ENCODE results near the gene PKNOX2.

The PKNOX2 gene

GRCh38 chr11:125333354-125334073 lies 169.0 kb downstream of the PKNOX2 start:
- TF ChIP-seq FOXP2 (optimal IDR thresholded peaks at IDR 0.05; ENCODE audit: borderline replicate concordance, extremely low read depth, extremely low read length, insufficient read depth) (no peak), SIN3A (IDR thresholded peaks at IDR 0.05; ENCODE audit: borderline replicate concordance, insufficient read depth, low read length) (no peak)

DNA sequence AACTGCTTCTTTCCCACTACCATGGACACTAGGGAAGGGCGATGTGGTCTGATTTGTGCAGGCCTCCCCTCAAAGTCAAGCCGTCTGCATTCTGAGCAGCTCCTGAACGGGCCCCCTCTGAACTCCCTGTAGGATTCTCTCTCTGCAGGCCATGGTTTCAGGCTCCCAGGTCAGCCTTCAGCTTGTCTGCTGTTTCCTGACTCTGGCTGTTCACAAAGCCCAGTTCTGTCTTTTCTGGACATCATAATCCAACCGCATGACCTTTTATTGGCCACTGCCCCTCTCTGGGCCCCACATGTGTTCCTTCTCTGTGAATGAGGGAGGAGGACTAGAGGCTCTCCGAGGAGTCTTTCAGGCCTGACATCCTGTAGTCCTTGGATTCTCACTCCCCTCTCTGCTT lies 170.6 kb downstream of the PKNOX2 start:
- TF ChIP-seq TAF1 (IDR thresholded peaks at IDR 0.05; ENCODE audit: borderline replicate concordance, insufficient read depth, low read length) (no peak), SIN3A (IDR thresholded peaks at IDR 0.05; ENCODE audit: borderline replicate concordance, insufficient read depth, low read length) (no peak), POLR2AphosphoS5 (IDR thresholded peaks at IDR 0.05; ENCODE audit: low read depth, low read length) (no peak), FOXP2 (optimal IDR thresholded peaks at IDR 0.05; ENCODE audit: borderline replicate concordance, extremely low read depth, extremely low read length, insufficient read depth) (no peak)
- TF ChIP-seq, protein P1, sequence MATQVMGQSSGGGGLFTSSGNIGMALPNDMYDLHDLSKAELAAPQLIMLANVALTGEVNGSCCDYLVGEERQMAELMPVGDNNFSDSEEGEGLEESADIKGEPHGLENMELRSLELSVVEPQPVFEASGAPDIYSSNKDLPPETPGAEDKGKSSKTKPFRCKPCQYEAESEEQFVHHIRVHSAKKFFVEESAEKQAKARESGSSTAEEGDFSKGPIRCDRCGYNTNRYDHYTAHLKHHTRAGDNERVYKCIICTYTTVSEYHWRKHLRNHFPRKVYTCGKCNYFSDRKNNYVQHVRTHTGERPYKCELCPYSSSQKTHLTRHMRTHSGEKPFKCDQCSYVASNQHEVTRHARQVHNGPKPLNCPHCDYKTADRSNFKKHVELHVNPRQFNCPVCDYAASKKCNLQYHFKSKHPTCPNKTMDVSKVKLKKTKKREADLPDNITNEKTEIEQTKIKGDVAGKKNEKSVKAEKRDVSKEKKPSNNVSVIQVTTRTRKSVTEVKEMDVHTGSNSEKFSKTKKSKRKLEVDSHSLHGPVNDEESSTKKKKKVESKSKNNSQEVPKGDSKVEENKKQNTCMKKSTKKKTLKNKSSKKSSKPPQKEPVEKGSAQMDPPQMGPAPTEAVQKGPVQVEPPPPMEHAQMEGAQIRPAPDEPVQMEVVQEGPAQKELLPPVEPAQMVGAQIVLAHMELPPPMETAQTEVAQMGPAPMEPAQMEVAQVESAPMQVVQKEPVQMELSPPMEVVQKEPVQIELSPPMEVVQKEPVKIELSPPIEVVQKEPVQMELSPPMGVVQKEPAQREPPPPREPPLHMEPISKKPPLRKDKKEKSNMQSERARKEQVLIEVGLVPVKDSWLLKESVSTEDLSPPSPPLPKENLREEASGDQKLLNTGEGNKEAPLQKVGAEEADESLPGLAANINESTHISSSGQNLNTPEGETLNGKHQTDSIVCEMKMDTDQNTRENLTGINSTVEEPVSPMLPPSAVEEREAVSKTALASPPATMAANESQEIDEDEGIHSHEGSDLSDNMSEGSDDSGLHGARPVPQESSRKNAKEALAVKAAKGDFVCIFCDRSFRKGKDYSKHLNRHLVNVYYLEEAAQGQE (IDR thresholded peaks at IDR 0.05; ENCODE audit: insufficient read depth in 1 of 2, low read depth in 2 of 2, low read length in 2 of 2) = no peak

- TF ChIP-seq SIN3A (IDR thresholded peaks at IDR 0.05; ENCODE audit: borderline replicate concordance, insufficient read depth, low read length) (peak; percentile 42; the same call in 1 of the 2 replicates), FOXP2 (optimal IDR thresholded peaks at IDR 0.05; ENCODE audit: borderline replicate concordance, extremely low read depth, extremely low read length, insufficient read depth) (no peak)
- TF ChIP-seq, protein P1 (IDR thresholded peaks at IDR 0.05; ENCODE audit: insufficient read depth in 1 of 2, low read depth in 2 of 2, low read length in 2 of 2) = peak; percentile 77 to 85
Measured at GRCh38 chr11:125337836-125338834, 173.6 kb downstream of the PKNOX2 start.

DNA sequence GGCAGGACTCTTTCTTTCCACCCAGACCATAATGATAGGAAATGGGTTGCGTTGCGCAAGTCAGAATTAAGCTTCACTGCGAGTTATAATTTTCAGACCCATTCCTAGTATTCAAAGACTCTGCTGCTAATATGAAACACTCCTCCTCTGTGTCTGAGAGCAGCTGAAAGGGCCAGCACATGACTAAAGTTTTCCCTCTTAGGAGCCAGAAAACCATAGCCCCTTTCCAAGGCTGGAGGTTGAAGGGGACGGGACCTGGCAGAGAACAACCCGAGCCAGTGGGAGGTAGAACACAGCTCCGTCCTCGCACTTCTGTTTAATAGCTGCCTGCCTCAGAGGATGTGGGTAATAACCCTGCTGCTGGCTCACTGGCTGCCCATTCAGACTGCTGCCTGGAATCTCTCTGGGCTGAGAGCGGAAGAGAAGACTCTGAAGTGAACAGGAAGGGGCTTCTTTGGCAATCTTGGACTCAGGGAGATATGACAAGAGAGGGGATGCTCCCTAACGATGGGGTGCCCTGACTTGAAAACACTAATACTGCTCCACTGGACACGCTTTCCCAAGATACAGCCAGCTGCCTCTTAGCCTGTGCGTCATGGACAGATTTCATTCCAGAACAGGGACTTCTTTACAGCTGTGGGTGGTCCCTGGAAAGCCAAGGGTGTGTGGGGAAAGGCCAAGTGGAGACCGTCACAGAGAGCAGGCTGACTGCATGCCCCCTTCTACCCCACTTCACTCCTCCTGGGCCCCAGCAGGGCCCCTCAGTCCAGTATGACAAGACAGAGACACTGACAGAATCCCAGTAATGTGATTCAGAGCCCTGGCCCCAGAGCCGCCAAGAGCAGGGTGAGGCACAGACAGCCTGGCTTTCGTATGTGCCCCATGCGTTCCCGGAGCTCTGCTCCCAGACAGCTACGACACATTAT lies 174.6 kb downstream of the PKNOX2 start:
- TF ChIP-seq POLR2AphosphoS5 (IDR thresholded peaks at IDR 0.05; ENCODE audit: low read depth, low read length) (no peak), SIN3A (IDR thresholded peaks at IDR 0.05; ENCODE audit: borderline replicate concordance, insufficient read depth, low read length) (no peak), TAF1 (IDR thresholded peaks at IDR 0.05; ENCODE audit: borderline replicate concordance, insufficient read depth, low read length) (no peak), FOXP2 (optimal IDR thresholded peaks at IDR 0.05; ENCODE audit: borderline replicate concordance, extremely low read depth, extremely low read length, insufficient read depth) (no peak)
- TF ChIP-seq, protein P1 (IDR thresholded peaks at IDR 0.05; ENCODE audit: insufficient read depth in 1 of 2, low read depth in 2 of 2, low read length in 2 of 2) = no peak

DNA sequence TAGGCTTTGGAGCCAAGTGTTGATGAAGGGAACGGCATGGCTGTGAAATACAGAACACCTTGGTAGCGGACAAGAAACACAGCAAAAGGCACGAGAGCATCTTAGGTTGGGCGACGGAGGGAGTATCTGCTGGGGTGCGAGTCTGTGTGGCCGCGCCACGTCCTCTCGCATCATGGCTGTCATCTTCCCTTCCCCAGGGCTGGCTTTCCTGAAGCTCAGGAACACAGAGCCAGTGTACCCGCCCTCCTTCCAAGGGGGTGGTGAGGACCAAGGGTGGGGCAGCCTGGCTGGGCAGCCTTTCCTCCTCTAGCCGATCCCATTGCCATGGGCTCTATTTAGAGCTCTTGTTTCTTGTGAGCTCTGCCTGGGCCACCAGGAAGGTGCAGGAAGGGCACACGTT lies 177.1 kb downstream of the PKNOX2 start:
- TF ChIP-seq POLR2AphosphoS5 (IDR thresholded peaks at IDR 0.05; ENCODE audit: low read depth, low read length) = no peak
- no peak for TF ChIP-seq FOXP2 (optimal IDR thresholded peaks at IDR 0.05; ENCODE audit: borderline replicate concordance, extremely low read depth, extremely low read length, insufficient read depth)
- no peak for TF ChIP-seq SIN3A (IDR thresholded peaks at IDR 0.05; ENCODE audit: borderline replicate concordance, insufficient read depth, low read length)
- TF ChIP-seq TAF1 (IDR thresholded peaks at IDR 0.05; ENCODE audit: borderline replicate concordance, insufficient read depth, low read length) = no peak
- TF ChIP-seq, protein P1 (IDR thresholded peaks at IDR 0.05; ENCODE audit: insufficient read depth in 1 of 2, low read depth in 2 of 2, low read length in 2 of 2) = no peak
